GM19452 (cell line): Measurements from ENCODE around the gene TUBGCP4.

Experiments used
- ATAC-seq: cut with Tn5 transposase; IDR thresholded peaks from one replicate; pipeline ENCODE4 v1.9.1; 2021; ENCODE audit not compliant: unreplicated experiment

TUBGCP4 gene

GRCh38 chr15:43403616-43404015 is 32.7 kb downstream of the TUBGCP4 start:
- ATAC-seq = no peak

DNA sequence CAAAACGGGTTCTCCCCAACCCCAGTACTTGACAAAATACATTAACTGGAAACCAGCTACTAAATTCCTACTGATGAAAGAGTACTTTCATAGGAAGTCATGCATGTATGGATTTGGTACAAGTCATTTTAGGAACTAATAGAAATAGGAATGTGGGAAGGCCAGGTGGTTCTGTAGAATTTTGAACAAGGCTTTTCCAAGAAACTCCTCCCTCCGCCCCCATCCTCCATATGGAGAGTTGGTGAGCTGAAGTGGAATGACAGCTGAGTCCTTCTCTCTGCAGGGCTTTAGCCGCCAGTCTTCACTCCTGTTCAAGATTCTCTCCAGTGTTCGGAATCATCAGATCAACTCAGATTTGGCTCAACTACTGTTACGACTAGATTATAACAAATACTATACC is 33.2 kb downstream of the TUBGCP4 start:
- no peak for ATAC-seq

DNA sequence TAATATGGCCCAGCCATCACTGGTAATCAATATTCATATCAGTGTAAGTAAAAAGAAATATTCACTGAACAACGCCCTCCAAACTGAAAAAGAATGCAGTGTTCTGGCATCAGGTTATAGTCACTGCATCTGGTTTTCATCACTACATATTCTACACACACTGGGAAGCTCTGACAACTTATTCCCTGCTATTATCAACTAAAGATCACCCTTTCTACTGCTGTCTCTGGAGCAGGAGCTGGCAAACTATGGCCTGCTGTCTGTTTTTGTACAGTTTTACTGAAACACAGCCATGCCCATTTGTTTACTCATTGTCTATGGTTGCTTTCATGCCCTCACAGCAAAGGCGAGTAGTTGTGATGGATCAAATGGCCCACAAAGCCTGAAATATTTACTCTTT is 35.3 kb downstream of the TUBGCP4 start:
- no peak for ATAC-seq

GRCh38 chr15:43406808-43407207 is 35.9 kb downstream of the TUBGCP4 start:
- ATAC-seq = no peak

- ATAC-seq = no peak
Observed at GRCh38 chr15:43408789-43409188, 37.9 kb downstream of the TUBGCP4 start.

- ATAC-seq = no peak
Observed at GRCh38 chr15:43410572-43411214, 39.8 kb downstream of the TUBGCP4 start.

- ATAC-seq = no peak
Observed at GRCh38 chr15:43412096-43412495, 41.2 kb downstream of the TUBGCP4 start.

DNA sequence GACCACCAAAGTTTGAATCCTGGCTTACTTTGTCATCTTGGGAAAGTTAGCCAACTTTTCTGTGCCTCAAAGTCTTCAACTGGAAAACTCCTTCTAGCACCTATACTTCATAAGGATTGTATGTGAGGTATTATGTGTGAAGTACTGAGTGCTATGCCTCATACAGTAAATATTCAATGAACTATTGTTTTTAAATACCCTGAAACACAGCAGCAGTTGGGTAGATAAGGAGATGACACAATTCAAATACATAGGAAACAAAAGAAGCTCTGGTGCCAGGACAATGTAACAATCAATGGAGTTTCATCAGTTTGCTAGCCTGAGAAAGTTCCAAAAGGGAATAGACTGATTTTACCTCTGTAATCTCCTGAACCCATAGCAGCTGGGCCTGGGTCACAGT is 43.3 kb downstream of the TUBGCP4 start:
- no peak for ATAC-seq

DNA sequence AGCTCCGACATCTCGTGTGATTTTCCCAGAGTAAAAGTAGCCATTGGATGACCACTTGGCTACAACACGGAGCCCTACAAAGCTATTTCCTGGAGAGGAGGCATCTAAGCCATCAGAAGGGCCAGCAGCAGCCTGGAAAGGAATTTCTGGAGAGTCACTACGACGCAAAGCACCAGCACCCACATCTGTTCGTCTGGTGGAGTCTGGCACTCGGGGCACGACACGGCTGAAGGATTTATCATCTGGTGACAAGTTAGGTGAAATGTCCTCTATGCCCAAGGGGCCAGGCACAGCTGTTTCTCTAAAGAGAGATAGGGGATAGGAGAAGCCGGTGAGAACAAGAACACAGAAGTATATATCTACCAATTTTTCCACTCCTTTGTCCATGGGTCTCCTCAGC is 49.5 kb downstream of the TUBGCP4 start:
- ATAC-seq = no peak

DNA sequence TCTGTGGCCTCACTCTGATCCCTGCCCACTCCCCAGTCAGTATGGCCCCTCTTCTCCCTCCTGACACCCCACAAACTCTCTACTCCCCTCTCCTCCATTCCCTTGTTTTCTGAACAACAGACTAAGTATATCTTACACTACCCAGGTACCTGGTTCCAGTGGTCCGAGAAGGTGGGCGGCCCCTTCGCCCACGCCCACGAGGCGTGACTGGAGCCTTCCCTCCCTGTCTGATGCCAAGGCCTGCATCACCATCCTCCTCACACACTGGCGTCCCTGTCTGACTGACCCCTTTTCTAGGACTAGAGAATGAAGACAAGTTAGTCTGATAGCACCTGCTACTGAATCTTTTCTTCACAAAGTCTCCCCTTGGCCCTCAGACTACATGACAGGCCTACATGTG is 50.0 kb downstream of the TUBGCP4 start:
- ATAC-seq = no peak

GRCh38 chr15:43423793-43424192 is 52.9 kb downstream of the TUBGCP4 start:
- ATAC-seq = no peak

GRCh38 chr15:43429687-43430086 is 58.8 kb downstream of the TUBGCP4 start:
- no peak for ATAC-seq

DNA sequence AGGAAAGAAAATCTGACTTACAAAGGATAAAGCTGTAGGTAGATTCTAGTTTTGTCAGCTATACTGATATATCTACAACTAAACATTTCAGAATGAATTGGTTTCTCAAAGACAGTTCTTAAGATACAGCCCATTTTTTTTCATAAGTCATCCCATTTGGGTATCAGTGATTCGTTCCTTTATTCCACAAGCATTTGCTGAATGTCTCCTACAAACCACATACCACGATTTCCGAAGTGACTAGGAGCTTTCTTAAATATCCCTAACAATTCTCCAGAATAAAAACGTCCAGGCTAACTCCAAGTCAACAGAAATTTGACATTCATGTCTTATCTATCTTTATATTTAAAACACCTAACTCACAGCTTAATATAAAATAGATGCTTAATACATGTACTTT is 62.3 kb downstream of the TUBGCP4 start:
- ATAC-seq = no peak

DNA sequence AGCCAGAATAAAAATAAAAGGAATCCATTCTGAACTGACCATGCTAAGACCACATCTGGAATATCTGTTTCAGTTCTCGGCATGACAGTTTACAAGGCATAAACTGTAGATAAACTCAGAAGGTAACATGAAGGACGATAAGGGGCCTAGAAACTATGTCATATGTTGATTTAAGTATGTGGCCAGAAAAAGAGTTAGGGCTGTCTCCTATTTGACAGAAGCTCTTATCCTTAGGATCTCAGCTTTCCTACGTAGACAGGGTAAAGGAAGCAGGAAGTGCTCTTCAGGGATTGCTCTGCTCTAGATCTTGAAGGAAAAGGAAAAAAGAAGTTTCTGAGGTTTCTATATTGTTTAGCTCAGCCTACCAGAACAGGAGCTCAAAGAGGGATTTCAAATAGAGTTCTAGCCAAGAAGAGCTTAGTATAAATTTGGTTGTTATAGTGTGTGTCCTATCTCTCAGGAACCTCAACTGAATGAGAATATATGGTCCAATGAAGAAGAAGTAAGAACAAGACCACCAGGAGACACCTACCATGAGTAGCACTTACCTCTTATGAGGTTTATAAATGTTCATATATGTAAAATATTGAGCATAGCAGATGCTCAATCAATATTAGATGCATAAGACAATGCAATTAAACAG is 62.9 kb downstream of the TUBGCP4 start:
- no peak for ATAC-seq

- ATAC-seq = no peak
Observed at GRCh38 chr15:43434446-43434845, 63.5 kb downstream of the TUBGCP4 start.

DNA sequence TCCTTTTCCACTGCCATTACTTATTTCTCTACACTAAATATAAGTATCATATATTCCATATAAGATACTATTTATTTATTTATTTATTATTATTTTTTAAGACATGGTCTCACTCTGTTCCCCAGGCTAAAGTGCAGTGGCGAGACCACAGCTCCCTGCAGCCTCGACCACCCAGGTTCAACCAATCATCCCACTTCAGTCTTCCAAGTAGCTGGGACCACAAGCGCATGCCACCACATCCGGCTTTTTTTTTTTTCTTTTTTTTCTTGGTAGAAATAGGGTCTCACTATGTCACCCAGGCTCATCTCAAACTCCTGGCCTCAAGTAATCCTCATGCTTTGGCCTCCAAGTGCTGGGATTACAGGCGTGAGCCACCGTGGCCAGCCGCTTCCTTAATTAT is 65.5 kb downstream of the TUBGCP4 start:
- ATAC-seq = no peak

GRCh38 chr15:43439268-43439667 is 68.4 kb downstream of the TUBGCP4 start:
- no peak for ATAC-seq

DNA sequence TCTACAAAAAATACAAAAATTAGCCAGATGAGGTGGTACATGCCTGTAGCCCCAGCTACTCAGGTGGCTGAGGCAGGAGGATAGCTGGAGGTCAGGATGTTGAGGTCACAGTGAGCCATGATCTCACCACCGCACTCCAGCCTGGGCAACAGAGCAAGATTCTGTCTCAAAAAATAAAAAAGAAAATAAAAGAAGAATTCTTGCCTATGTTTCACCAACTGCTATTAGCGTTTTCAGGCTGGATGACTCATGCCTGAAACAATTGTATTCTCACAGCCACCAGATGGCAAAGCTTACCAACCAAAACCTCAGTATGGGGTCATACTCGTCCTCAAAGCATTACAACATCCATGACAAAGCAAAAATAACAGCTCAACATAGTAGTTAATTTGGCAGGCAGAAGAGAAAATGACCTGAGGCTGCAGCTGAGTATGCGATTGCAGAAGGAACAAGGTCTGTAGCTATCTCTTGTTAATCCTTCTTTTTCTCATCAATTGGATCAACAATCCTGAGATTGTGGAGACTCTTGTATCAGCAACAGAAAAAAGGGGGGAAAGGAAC is 69.9 kb downstream of the TUBGCP4 start:
- peak; percentile 55 for ATAC-seq

DNA sequence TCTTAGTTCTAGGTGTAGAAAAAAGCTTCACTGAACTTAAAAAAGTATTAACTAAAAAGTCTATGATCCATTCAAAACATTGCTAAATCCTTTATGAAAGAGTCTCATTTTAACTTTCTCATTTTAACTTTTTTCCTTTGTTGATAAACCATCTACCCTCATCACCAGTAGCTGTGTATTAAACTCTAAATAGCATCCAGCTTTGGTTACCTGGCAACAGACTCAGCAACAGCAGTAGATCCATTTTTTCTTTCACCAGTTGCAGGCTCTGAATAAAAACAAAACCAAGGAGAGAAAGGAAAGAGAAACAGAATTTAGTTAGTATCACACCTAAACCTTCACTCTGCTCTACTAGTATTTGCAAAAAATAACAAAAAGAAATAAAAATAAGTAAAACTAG is 70.4 kb downstream of the TUBGCP4 start:
- no peak for ATAC-seq

DNA sequence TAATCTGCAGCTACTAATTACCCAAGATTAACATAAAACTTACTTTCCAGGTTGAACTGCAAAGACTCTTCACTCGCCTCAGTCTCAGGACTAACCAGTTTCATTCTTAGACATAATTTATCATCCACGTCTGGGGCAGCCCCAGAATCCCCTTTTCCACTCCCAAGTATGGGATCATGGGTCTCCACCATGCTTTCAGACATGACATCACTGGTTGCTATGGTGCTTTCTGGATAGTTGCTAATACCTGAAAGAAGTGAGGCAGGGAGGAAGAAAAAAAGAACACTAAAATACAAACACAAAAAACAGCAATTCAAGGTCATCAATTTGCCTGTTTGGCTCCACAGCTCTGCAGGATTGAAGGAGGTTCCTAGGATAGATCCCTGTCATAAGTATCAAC is 75.4 kb downstream of the TUBGCP4 start:
- no peak for ATAC-seq

- ATAC-seq = no peak
Observed at GRCh38 chr15:43449981-43450380, 79.1 kb downstream of the TUBGCP4 start.
